Liver (tissue), 9 donors: ENCODE measurements around the gene MT1E. TPM values are rescaled to one million over a fixed set of nuclear protein-coding genes. Genes with fewer than 3 reads are reported as not detected.

ENCODE experiments used
- DNase-seq: peaks from one replicate; pipeline ENCODE4 v3.0.0-alpha.2; 2017; ENCODE audit warnings: low spot score
- H3K27ac ChIP-seq, 2 donors: one replicate each; pipeline ENCODE4 v1.7.0; 2013; ENCODE audit warnings: inconsistent platforms in 2 of 2, low read length in 2 of 2, control low read depth in 1 of 2, low read depth in 1 of 2, mild to moderate bottlenecking in 1 of 2
- H3K27me3 ChIP-seq, 4 donors: one replicate each; pipeline versions ENCODE4 v1.6.1 to v1.7.0; 2013; ENCODE audit warnings: low read length in 3 of 4, inconsistent platforms in 1 of 4, mild to moderate bottlenecking in 1 of 4, moderate library complexity in 1 of 4; ENCODE audit not compliant: control insufficient read depth in 4 of 4, insufficient read depth in 4 of 4
- H3K36me3 ChIP-seq, 4 donors: one replicate each; pipeline versions ENCODE4 v1.6.1 to v1.7.0; 2013; ENCODE audit warnings: low read length in 3 of 4, mild to moderate bottlenecking in 3 of 4, low read depth in 1 of 4, moderate library complexity in 1 of 4; ENCODE audit not compliant: control insufficient read depth in 4 of 4, insufficient read depth in 3 of 4
- H3K4me1 ChIP-seq, 4 donors: one replicate each; pipeline versions ENCODE4 v1.6.1 to v1.7.0; 2013; ENCODE audit warnings: low read length in 3 of 4, mild to moderate bottlenecking in 3 of 4, moderate library complexity in 1 of 4; ENCODE audit not compliant: control insufficient read depth in 4 of 4, insufficient read depth in 4 of 4
- H3K4me3 ChIP-seq, 3 donors: one replicate each; pipeline versions ENCODE4 v1.6.1 to v1.7.0; 2013; ENCODE audit warnings: low read length in 3 of 3, control low read depth in 1 of 3, low read depth in 1 of 3, mild to moderate bottlenecking in 1 of 3
- H3K9ac ChIP-seq, 2 donors: one replicate each; pipeline ENCODE4 v1.7.0; 2013; ENCODE audit warnings: low read length in 2 of 2, mild to moderate bottlenecking in 2 of 2, moderate library complexity in 2 of 2, control low read depth in 1 of 2, low read depth in 1 of 2
- H3K9me3 ChIP-seq, 4 donors: one replicate each; pipeline versions ENCODE4 v1.6.1 to v1.7.0; 2013; ENCODE audit warnings: low read length in 3 of 4; ENCODE audit not compliant: control insufficient read depth in 4 of 4
- ATF3 ChIP-seq: IDR thresholded peaks from 2 replicates; pipeline ENCODE4 v1.6.1; 2016; ENCODE audit warnings: antibody characterized with exemption
- CTCF ChIP-seq: fragments of 150-350 bp; IDR thresholded peaks from 2 replicates; pipeline ENCODE4 v1.5.1; 2017; ENCODE audit warnings: improper control_type of control experiment, low read depth, low read length; ENCODE audit not compliant: missing input control
- EGR1 ChIP-seq, 2 donors: IDR thresholded peaks; 2 replicates each; pipeline ENCODE4 v1.6.1; 2016 to 2018; ENCODE audit warnings: antibody characterized with exemption in 2 of 2, low read depth in 2 of 2
- FOXA1 ChIP-seq: IDR thresholded peaks from 2 replicates; pipeline ENCODE4 v1.6.1; 2016; ENCODE audit warnings: antibody characterized with exemption
- FOXA2 ChIP-seq: IDR thresholded peaks from 2 replicates; pipeline ENCODE4 v1.6.1; 2016; ENCODE audit warnings: antibody characterized with exemption
- GABPA ChIP-seq, 2 donors: IDR thresholded peaks in 1 of 2; conservative IDR thresholded peaks in 1 of 2; 2 replicates each; pipeline ENCODE4 v1.6.1; 2016; ENCODE audit warnings: antibody characterized with exemption in 2 of 2, mild to moderate bottlenecking in 1 of 2, moderate library complexity in 1 of 2
- HNF4G ChIP-seq: IDR thresholded peaks from 2 replicates; pipeline ENCODE4 v1.6.1; 2016; ENCODE audit warnings: antibody characterized with exemption
- JUND ChIP-seq, 2 donors: IDR thresholded peaks; 2 replicates each; pipeline ENCODE4 v1.6.1; 2016; ENCODE audit warnings: antibody characterized with exemption in 2 of 2
- REST ChIP-seq: IDR thresholded peaks from 2 replicates; pipeline ENCODE4 v1.6.1; 2016; ENCODE audit warnings: antibody characterized with exemption, mild to moderate bottlenecking
- RXRA ChIP-seq, 2 donors: IDR thresholded peaks; 2 replicates each; pipeline ENCODE4 v1.6.1; 2017 to 2018; ENCODE audit warnings: antibody characterized with exemption in 2 of 2, mild to moderate bottlenecking in 1 of 2
- TAF1 ChIP-seq: conservative IDR thresholded peaks from 2 replicates; pipeline ENCODE4 v1.6.1; 2016; ENCODE audit warnings: antibody characterized with exemption, mild to moderate bottlenecking
- ZBTB33 ChIP-seq: IDR thresholded peaks from 2 replicates; pipeline ENCODE4 v1.6.1; 2016; ENCODE audit warnings: antibody characterized with exemption
- WGBS: extraction: QIAGEN DNeasy Blood & Tissue Kit; methylation state at CpG from one replicate; pipeline ENCODE4 v1.1.7; 2013; 5-methylcytosine and 5-hydroxymethylcytosine counted together
- polyA plus RNA-seq, 2 donors: library from polyadenylated mRNA; stranded (reverse) in 1 of 2; unstranded in 1 of 2; fragments of 200-250 nt in 1 of 2; fragments of >200 nt in 1 of 2; fragmentation: Nextera tagmentation in 1 of 2; extraction: Ambion mirVana in 1 of 2; gene quantifications; one replicate each; pipeline versions ENCODE4 v1.2.1 to v1.2.3, GENCODE V29; 2013 to 2015
- total RNA-seq, 2 donors: library from RNA; depleted of rRNA; stranded (reverse); fragments of >200 nt; gene quantifications; one replicate each; pipeline ENCODE4 v1.2.3, GENCODE V29; 2014
- donor health status: healthy.
- donor health status: healthy.
- donor health status: healthy.
- donor health status: healthy.
- donor health status: healthy.

The MT1E gene
- total and polyA plus RNA-seq, 4 donors, result 206 to 1,831 (median 808) TPM

- Histone ChIP-seq H3K9ac (no peak overlapping the region), H3K4me3 (peak overlapping the region in 1 of 3 donors; percentile 77), H3K4me1 (peaks cover 0 to 30% (median 14%) of the 10 kb centered on the region in 4 donors), H3K36me3 (no peaks in the 10 kb centered on the region), H3K9me3 (no peaks in the 10 kb centered on the region), H3K27me3 (no peaks in the 10 kb centered on the region), H3K27ac (peak overlapping the region in 1 of 2 donors; percentile 91)
- no peak for DNase-seq
- TF ChIP-seq HNF4G, result no peak
- no peak for TF ChIP-seq ATF3
- no peak for TF ChIP-seq TAF1
- TF ChIP-seq GABPA (IDR thresholded peaks at IDR 0.05 in 1 of 2, conservative IDR thresholded peaks at IDR 0.05 in 1 of 2), result no peak
- TF ChIP-seq RXRA (IDR thresholded peaks at IDR 0.05), result no peak
- no peak for TF ChIP-seq REST
- TF ChIP-seq CTCF, result no peak
- no peak for TF ChIP-seq JUND (IDR thresholded peaks at IDR 0.05)
- no peak for TF ChIP-seq ZBTB33
- no peak for TF ChIP-seq FOXA2
- WGBS, result 84% methylated on average over 6 of the region's 6 CpGs
These were observed 7.4 kb upstream of the MT1E start for GRCh38 chr16:56618138-56618537.

GRCh38 chr16:56620339-56620897 lies 5.2 kb upstream of the MT1E start:
- WGBS, result 94% methylated on average over 8 of the region's 8 CpGs
- Histone ChIP-seq H3K9me3 (no peaks in the 10 kb centered on the region), H3K36me3 (no peaks in the 10 kb centered on the region), H3K27ac (no peak overlapping the region), H3K4me1 (peaks cover 0 to 36% (median 14%) of the 10 kb centered on the region in 4 donors), H3K9ac (no peak overlapping the region), H3K4me3 (no peak overlapping the region), H3K27me3 (no peaks in the 10 kb centered on the region)
- no peak for TF ChIP-seq EGR1 (IDR thresholded peaks at IDR 0.05; ENCODE audit: low read depth in 2 of 2)
- TF ChIP-seq FOXA1, result no peak
- no peak for DNase-seq
